ENCODE data around the gene GABRA5. TPM values are rescaled to one million over a fixed set of nuclear protein-coding genes. Genes with fewer than 3 reads are reported as not detected.
A peak's percentile ranks its signal among the peaks of the same experiment; 100 is the strongest.
"Not testable (repeated sequence)": the region's sequence is repeated elsewhere in the genome, so short reads cannot be mapped to it uniquely, and the experiment has no call there.

The GABRA5 gene
- not detected in 2 replicates for total RNA-seq

DNA sequence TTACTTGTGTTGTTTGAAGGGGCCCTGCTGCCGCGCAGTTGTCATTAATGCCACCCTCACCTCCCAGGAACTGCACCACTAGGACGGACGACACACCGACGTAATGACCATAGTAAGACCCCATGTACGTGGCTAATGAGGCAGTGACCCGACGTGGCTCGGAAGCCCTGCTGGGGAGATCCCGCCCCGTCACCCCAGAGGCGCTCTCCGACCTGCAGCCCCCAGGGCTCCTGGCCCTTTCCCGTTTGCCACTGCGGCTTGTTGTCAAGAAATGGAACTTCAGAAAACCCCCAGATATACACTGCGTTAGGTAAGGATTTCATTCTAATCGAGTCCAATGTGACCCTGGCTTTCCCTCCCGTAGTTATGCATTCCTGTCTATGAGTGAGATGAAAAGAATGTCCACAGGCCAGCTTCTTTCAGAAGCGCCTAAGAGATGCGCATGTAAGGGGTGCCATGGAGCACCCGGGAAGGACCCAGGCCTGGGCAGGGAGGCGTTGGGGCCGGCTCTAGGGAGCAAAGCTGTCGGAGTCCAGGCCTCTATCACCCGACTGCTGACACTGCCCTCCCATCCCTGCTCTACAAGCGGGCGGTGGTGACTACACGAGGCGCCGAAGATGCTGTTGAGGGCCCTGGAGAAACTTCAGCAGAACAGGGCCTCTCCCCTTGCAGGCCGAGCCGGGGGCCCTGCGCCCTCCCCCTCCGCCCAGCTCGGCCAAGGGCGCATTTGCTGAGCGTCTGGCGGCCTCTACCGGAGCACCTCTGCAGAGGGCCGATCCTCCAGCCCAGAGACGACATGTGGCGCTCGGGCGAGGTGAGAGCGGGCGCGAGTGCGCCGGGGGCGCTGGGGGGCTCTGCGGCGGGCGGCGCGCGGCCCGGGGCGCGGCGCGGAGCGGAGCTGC lies at the start of gene GABRA5:
GABRA5 (plus strand) TSS at position 765 of the 902 bp plus-strand sequence. CDS start 2,187 bp downstream, outside the sequence.
- DNase-seq (ENCODE audit: low read depth in 2 of 2): no peak

- not testable (repeated sequence) for DNase-seq (ENCODE audit: low read depth in 2 of 2)
Observed at GRCh38 chr15:26831191-26831590, 35.7 kb upstream of the GABRA5 start.

- DNase-seq (ENCODE audit: low read depth in 2 of 2): no peak
Observed at GRCh38 chr15:26831951-26832350, 34.9 kb upstream of the GABRA5 start.

GRCh38 chr15:26838742-26839460 lies 28.0 kb upstream of the GABRA5 start:
- no peak for DNase-seq (ENCODE audit: low read depth in 2 of 2)

GRCh38 chr15:26841514-26841913 lies 25.3 kb upstream of the GABRA5 start:
- no peak for DNase-seq (ENCODE audit: low read depth in 2 of 2)

- no peak for DNase-seq (ENCODE audit: low read depth in 2 of 2)
Observed at GRCh38 chr15:26841941-26842340, 24.9 kb upstream of the GABRA5 start.

GRCh38 chr15:26842391-26842790 lies 24.5 kb upstream of the GABRA5 start:
- no peak for DNase-seq (ENCODE audit: low read depth in 2 of 2)

DNA sequence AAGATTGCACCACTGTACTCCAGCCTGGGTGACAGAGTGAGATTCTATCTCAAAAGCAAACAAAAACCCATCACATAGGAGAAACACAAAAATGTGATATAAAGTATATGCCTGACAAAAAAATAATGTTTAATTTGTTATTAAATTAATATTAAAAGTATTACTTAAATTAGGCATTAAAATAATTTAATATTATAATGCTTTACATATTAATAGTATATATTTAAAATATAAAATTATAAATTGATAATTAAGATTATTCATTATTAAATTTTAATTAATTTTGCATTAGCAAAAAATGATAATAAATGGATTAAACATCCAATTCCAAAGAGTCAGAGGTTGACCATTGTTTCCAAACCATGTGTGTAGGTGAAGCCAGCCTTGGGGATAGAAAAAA lies 22.0 kb upstream of the GABRA5 start:
- no peak for DNase-seq (ENCODE audit: low read depth in 2 of 2)

GRCh38 chr15:26848498-26848897 lies 18.4 kb upstream of the GABRA5 start:
- no peak for DNase-seq (ENCODE audit: low read depth in 2 of 2)

- no peak for DNase-seq (ENCODE audit: low read depth in 2 of 2)
Observed at GRCh38 chr15:26850161-26850560, 16.7 kb upstream of the GABRA5 start.

DNA sequence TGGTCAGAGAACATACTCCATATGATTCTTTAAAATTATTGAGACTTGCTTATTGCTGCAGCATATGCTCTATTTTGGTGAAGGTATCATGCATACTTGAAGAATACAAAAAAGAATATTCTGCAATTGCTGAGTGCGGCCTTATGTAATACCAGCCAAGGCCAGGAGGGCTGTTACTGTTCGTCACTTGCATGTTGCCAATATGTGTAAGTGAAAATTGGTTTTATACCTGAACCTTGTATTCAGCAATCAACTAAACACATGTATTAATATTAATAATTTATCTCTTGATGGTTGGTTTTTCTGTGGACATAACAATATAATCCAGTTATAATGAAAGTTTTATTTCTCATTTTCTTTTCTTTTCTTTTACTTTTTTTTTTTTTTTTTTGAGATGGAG lies 13.9 kb upstream of the GABRA5 start:
- no peak for DNase-seq (ENCODE audit: low read depth in 2 of 2)

GRCh38 chr15:26854435-26854834 lies 12.4 kb upstream of the GABRA5 start:
- DNase-seq (ENCODE audit: low read depth in 2 of 2): no peak

GRCh38 chr15:26864664-26865191 lies 2.1 kb upstream of the GABRA5 start:
- DNase-seq (ENCODE audit: low read depth in 2 of 2): peak in 1 of 2 donors; percentile 44

- DNase-seq (ENCODE audit: low read depth in 2 of 2): no peak
Observed at GRCh38 chr15:26867200-26868007, 542 bp downstream of the GABRA5 start.

- DNase-seq (ENCODE audit: low read depth in 2 of 2): no peak
Observed at GRCh38 chr15:26868029-26868685, 1.3 kb downstream of the GABRA5 start.

DNA sequence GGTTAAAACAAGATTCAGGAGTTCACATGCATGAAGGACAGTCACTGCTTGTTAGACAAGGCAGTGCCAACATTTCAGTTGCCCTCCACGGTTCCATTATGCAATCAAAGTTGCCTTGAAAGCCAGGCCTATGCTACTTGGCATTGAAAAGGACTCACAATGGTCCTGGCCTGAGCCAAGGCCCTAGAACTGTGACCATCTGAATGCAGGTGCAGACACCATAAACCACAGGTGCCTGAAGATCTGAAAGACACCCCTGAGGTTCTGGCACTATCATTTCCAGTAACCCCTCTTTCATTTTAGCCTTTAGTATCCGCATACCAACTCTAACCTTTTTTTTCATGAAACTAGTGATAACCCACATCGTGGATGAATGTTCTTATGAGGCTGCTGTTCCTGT lies 2.8 kb downstream of the GABRA5 start:
- no peak for DNase-seq (ENCODE audit: low read depth in 2 of 2)

DNA sequence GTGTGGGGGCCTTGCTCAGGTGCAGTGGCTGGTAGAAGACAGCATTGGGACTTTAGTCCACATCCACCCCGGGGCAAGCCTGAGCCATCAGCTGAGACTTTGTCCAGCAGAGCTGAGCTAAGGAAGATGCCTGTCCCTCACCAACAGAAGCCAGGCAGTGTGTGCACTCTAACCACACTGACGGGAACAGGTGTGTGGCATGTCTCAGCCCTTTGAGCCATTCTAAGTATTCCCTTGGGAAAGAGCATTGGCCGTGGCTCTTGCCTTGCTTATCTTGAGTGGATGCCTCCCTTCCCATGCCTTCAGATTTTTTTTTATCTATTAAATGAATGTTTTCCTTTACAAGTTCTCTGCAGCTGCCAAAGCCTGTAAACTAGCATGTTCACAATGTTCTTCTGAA lies 3.5 kb downstream of the GABRA5 start:
- no peak for DNase-seq (ENCODE audit: low read depth in 2 of 2)

DNA sequence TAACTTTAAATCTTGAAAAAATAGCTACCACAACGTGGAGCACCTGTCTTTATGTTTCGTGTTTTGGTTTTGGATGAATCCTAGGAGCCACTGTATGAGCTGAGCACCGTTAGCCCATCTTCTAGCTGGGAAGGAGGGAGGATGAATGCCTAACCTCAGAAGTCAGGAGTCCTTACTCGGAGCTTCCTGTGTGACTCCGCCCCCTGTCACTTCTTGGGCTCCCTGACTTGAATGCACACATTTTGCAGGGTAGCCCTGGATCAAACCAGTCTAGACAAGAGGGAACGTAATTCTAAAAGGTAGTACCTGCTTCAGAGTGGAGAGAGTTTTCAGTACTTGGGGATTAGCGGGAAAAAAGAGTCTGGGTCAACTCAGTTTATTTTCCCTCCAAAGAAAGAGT lies 5.3 kb downstream of the GABRA5 start:
- no peak for DNase-seq (ENCODE audit: low read depth in 2 of 2)

DNA sequence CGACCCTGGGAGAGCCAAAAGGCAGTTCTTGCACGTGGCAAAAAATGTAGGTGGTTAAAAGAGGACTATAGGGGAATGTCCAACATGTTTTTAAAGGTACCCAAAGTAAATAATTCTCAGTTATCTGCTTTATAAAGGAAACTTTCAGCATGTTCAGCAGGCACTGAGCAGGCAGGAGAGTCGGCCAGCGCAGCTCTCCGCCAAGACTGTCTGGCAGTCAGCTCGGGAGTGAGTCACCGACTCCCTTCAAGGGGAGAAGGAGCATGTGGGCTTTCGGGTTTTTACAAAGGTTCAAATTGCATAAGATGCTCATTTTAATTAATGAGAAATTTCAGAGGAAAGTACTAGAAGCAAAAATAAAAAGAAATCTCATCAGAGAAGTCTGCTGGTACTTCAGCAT lies 7.0 kb downstream of the GABRA5 start:
- no peak for DNase-seq (ENCODE audit: low read depth in 2 of 2)

- DNase-seq (ENCODE audit: low read depth in 2 of 2): no peak
Observed at GRCh38 chr15:26874774-26875475, 8.1 kb downstream of the GABRA5 start.

Data from dermis microvascular lymphatic vessel endothelial cell (primary cell).